Neural cell (in vitro differentiated cells): ENCODE results near the gene RAD51B. TPM values are rescaled to one million over a fixed set of nuclear protein-coding genes. Genes with fewer than 3 reads are reported as not detected.

Experiments
- H2AFZ ChIP-seq: fragments of 200-600, 300-800 bp; sonication (generic), shearing (Covaris generic); 2 replicates; pipeline ENCODE4 v1.6.0; 2014; ENCODE audit warnings: low read depth, mild to moderate bottlenecking, antibody characterized with exemption, low read length, moderate library complexity
- H3F3A ChIP-seq: fragments of 200-600 bp; shearing (Covaris generic); 2 replicates; pipeline ENCODE4 v1.6.1; 2016; ENCODE audit warnings: mild to moderate bottlenecking, moderate library complexity, mixed read lengths, antibody characterized with exemption, low read length; ENCODE audit not compliant: insufficient read depth, poor library complexity, severe bottlenecking
- H3K27ac ChIP-seq: fragments of 200-600, 300-800 bp; sonication (generic), shearing (Covaris generic); 2 replicates; pipeline ENCODE4 v1.5.1; 2014; ENCODE audit warnings: mild to moderate bottlenecking, low read length, moderate library complexity
- H3K27me3 ChIP-seq: fragments of 300-800, 200-600 bp; sonication (generic), shearing (Covaris generic); 2 replicates; pipeline ENCODE4 v1.6.0; 2014; ENCODE audit warnings: mild to moderate bottlenecking, low read depth, low read length, moderate library complexity; ENCODE audit not compliant: insufficient read depth
- H3K36me3 ChIP-seq: fragments of 300-800, 200-600 bp; sonication (generic), shearing (Covaris generic); 2 replicates; pipeline ENCODE4 v1.5.1; 2014; ENCODE audit warnings: mild to moderate bottlenecking, antibody characterized with exemption, low read length, moderate library complexity; ENCODE audit not compliant: insufficient read depth
- H3K4me2 ChIP-seq: fragments of 300-800, 200-600 bp; sonication (generic), shearing (Covaris generic); 2 replicates; pipeline ENCODE4 v1.6.0; 2014; ENCODE audit warnings: mild to moderate bottlenecking, low read length
- H3K4me3 ChIP-seq: fragments of 300-800, 200-600 bp; sonication (generic), shearing (Covaris generic); 2 replicates; pipeline ENCODE4 v1.5.1; 2014; ENCODE audit warnings: mild to moderate bottlenecking, low read length, moderate library complexity
- H3K79me2 ChIP-seq: fragments of 200-600 bp; shearing (Covaris generic); replicated peaks from 2 replicates; pipeline ENCODE4 v1.6.0; 2014; ENCODE audit warnings: mild to moderate bottlenecking, low read length, moderate library complexity; ENCODE audit not compliant: insufficient read depth
- H3K9ac ChIP-seq: fragments of 300-800, 200-600 bp; sonication (generic), shearing (Covaris generic); 2 replicates; pipeline ENCODE4 v1.6.1; 2016; ENCODE audit warnings: mild to moderate bottlenecking, low read length, mixed read lengths
- H3K9me2 ChIP-seq: fragments of 200-600 bp; shearing (Covaris generic); 2 replicates; pipeline ENCODE4 v1.6.1; 2016; ENCODE audit warnings: mild to moderate bottlenecking, low read length, mixed read lengths; ENCODE audit not compliant: insufficient read depth
- H3K9me3 ChIP-seq: fragments of 200-600, 300-800 bp; sonication (generic), shearing (Covaris generic); 2 replicates; pipeline ENCODE4 v1.6.1; 2016; ENCODE audit warnings: mild to moderate bottlenecking, mixed run types, low read length, moderate library complexity, mixed read lengths
- H4K20me1 ChIP-seq: fragments of 200-600 bp; shearing (Covaris generic); 2 replicates; pipeline ENCODE4 v1.6.1; 2016; ENCODE audit warnings: mild to moderate bottlenecking, mixed run types; ENCODE audit not compliant: insufficient read depth
- CTCF ChIP-seq: fragments of 450-650 bp; IDR thresholded peaks from 2 replicates; pipeline ENCODE4 v1.5.1; 2014; ENCODE audit warnings: antibody characterized with exemption, mild to moderate bottlenecking, moderate library complexity; ENCODE audit not compliant: poor library complexity, severe bottlenecking
- EP300 ChIP-seq: fragments of 450-650 bp; conservative IDR thresholded peaks from 2 replicates; pipeline ENCODE4 v1.6.1; 2014; ENCODE audit warnings: antibody characterized with exemption, mild to moderate bottlenecking, moderate library complexity; ENCODE audit not compliant: poor library complexity, severe bottlenecking
- EZH2 ChIP-seq: fragments of 200-600, 300-800 bp; shearing (Covaris generic), sonication (generic); IDR thresholded peaks from 2 replicates; pipeline ENCODE4 v1.6.1; 2014; ENCODE audit warnings: antibody characterized with exemption, low read length, borderline replicate concordance, mild to moderate bottlenecking; ENCODE audit not compliant: insufficient read depth, poor library complexity, severe bottlenecking
- MXI1 ChIP-seq: fragments of 450-650 bp; conservative IDR thresholded peaks from 2 replicates; pipeline ENCODE4 v1.6.1; 2014; ENCODE audit warnings: antibody characterized with exemption, mild to moderate bottlenecking; ENCODE audit not compliant: poor library complexity, severe bottlenecking
- POLR2AphosphoS5 ChIP-seq: IDR thresholded peaks from 2 replicates; pipeline ENCODE4 v1.6.1; 2012
- RAD21 ChIP-seq: fragments of 450-650 bp; conservative IDR thresholded peaks from 2 replicates; pipeline ENCODE4 v1.6.1; 2014; ENCODE audit warnings: antibody characterized with exemption, mild to moderate bottlenecking, moderate library complexity
- REST ChIP-seq: IDR thresholded peaks from 2 replicates; pipeline ENCODE4 v1.6.1; 2012; ENCODE audit warnings: borderline replicate concordance
- SMC3 ChIP-seq: fragments of 450-650 bp; conservative IDR thresholded peaks from 2 replicates; pipeline ENCODE4 v1.6.1; 2014; ENCODE audit warnings: antibody characterized with exemption, mild to moderate bottlenecking, moderate library complexity; ENCODE audit not compliant: poor library complexity
- TAF1 ChIP-seq: IDR thresholded peaks from 2 replicates; pipeline ENCODE4 v1.6.1; 2012; ENCODE audit warnings: low read depth
- polyA plus RNA-seq: library from polyadenylated mRNA; depleted of rRNA; stranded (reverse); fragments of >200 nt; gene quantifications from 2 replicates; pipeline ENCODE4 v1.2.3, GENCODE V29; 2014

The RAD51B gene
- polyA plus RNA-seq, 1 donor from 2014 or later: 3.1 TPM

GRCh38 chr14:68260121-68260520 is 440.5 kb downstream of the RAD51B start:
- no peaks in the 10 kb centered on the region for H3K9me3 ChIP-seq
- no peaks in the 10 kb centered on the region for H3F3A ChIP-seq
- no peak overlapping the region for H3K27ac ChIP-seq
- H4K20me1 ChIP-seq: no peaks in the 10 kb centered on the region
- no peaks in the 10 kb centered on the region for H3K79me2 ChIP-seq
- no peaks in the 10 kb centered on the region for H3K27me3 ChIP-seq
- no peak for TF ChIP-seq CTCF
- TF ChIP-seq MXI1: no peak
- no peak for TF ChIP-seq RAD21
- no peak for TF ChIP-seq EP300
- TF ChIP-seq TAF1: no peak
- TF ChIP-seq REST: no peak
- no peak for TF ChIP-seq SMC3
- no peak for TF ChIP-seq EZH2
- TF ChIP-seq POLR2AphosphoS5: no peak
- H3K9me2 ChIP-seq: no peaks in the 10 kb centered on the region
- no peaks in the 10 kb centered on the region for H3K36me3 ChIP-seq
- no peak overlapping the region for H3K9ac ChIP-seq
- no peak overlapping the region for H2AFZ ChIP-seq
- no peak overlapping the region for H3K4me3 ChIP-seq
- H3K4me2 ChIP-seq: no peak overlapping the region

DNA sequence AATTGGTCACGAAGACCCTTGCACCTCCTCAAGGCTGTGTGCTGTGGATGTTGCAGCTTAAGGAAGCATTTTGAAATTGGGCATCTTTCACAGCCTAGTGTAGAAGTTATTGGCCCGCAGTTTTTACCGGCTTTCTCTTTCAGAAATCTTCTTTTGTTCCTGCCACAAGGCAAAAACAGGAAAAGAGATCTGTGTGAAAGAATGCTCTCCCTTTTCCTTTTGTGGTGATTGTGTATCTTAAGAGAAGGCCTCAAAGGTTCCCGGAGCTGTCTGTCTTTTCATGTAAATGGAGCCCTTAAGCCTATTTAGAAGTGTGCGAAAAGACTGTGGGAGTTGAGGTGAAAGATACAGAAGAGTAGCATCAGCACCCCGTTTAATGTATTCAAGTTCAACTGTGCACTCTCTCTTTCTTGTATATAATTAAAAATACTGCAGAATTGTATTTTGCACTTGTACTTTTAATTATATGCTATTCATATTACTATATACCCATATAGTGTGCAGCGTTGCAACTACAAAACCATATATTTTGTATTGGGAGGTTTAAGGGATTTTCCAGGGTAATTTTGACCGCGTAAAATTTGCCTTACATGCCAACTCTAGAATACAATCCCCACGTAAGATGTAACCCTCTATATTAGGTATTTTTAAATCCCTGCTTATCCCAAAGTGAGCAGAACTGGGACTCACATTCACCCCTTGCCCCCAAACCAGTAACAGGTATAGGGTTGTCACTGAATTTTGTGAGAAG is 441.7 kb downstream of the RAD51B start:
- no peaks in the 10 kb centered on the region for H3F3A ChIP-seq
- no peak overlapping the region for H3K27ac ChIP-seq
- H3K9ac ChIP-seq: no peak overlapping the region
- H3K79me2 ChIP-seq: no peaks in the 10 kb centered on the region
- no peaks in the 10 kb centered on the region for H3K27me3 ChIP-seq
- no peaks in the 10 kb centered on the region for H3K9me2 ChIP-seq
- H3K4me2 ChIP-seq: no peak overlapping the region
- H3K4me3 ChIP-seq: no peak overlapping the region
- TF ChIP-seq SMC3 (no peak), EZH2 (no peak), MXI1 (no peak), RAD21 (no peak), EP300 (no peak), REST (no peak), CTCF (no peak), POLR2AphosphoS5 (no peak), TAF1 (no peak)
- H4K20me1 ChIP-seq: no peaks in the 10 kb centered on the region
- H3K36me3 ChIP-seq: no peaks in the 10 kb centered on the region
- H3K9me3 ChIP-seq: no peaks in the 10 kb centered on the region
- no peak overlapping the region for H2AFZ ChIP-seq
